DMS53 (cell line): ENCODE results near the gene JUN.
"Not testable (repeated sequence)": the region's sequence is repeated elsewhere in the genome, so short reads cannot be mapped to it uniquely, and the experiment has no call there.

Source experiments
- DNase-seq: peaks from one replicate; lab custom pipeline; 2025; lab: John Stamatoyannopoulos, UW

The JUN gene

GRCh38 chr1:58808077-58808476 is 24.2 kb upstream of the JUN start:
- DNase-seq: no peak

GRCh38 chr1:58805716-58806571 is 22.1 kb upstream of the JUN start:
- DNase-seq: peak; percentile 96

GRCh38 chr1:58804853-58805565 is 21.2 kb upstream of the JUN start:
- peak; percentile 90 for DNase-seq

- DNase-seq: no peak
Observed at GRCh38 chr1:58803858-58804257, 20.0 kb upstream of the JUN start.

DNA sequence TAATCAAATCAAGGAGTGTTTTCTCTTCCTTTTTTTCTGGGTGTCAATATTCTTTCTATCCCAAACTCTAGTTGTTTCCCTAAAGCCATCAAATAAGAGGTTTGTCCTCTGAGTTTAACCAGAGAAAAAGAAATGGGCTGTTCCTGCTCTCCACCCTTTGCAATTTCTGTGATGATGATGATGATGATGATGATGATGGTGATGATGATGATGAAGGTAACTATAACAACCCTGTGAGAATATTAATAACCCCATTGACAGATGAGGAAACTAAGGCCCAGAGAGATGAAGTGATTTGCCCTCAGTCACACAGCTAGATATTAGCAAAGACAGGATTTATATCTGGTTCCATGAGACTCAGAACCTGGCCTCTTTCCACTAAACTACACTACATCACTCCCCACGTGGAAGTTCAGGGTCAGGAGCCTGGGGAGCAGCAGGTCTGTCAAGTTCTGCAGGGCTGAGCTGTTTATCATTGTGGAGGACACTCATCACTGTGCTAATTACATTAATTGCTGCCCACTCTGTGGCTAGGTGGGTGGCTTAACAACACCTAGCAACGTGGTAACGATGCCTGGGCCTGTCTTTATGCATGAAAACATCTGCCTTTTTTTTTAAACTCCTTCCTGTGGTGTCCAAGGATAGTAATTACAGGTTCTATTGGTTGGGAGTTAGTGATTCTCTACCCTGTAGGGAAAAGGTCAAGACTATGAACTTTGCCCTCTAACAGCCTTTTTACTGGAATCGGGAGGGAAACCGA is 19.0 kb upstream of the JUN start:
- DNase-seq: peak; percentile 41

GRCh38 chr1:58801286-58801685 is 17.4 kb upstream of the JUN start:
- DNase-seq: not testable (repeated sequence)

DNA sequence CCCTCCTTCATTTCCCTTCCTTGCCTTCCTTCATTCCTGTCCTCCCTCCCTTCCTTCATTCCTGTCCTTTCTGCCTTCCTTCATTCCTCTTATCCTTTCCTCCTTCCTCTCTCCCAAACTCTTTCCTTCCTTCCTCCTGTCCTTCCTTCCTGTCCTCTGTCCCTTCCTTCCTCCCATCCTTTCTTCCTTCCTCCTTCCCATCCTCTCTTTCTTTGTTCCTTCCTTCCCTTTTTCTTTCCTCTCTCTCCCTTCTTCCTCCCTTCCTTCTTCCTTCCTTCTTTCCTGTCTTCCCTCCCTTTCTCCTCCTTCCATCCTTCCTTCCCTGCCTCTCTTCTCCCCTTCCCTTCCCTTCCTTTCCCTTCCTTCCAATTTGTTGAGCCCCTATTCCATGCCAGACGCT is 15.8 kb upstream of the JUN start:
- DNase-seq: no peak

- DNase-seq: no peak
Observed at GRCh38 chr1:58798910-58799442, 15.1 kb upstream of the JUN start.

- DNase-seq: no peak
Observed at GRCh38 chr1:58796416-58796815, 12.6 kb upstream of the JUN start.

DNA sequence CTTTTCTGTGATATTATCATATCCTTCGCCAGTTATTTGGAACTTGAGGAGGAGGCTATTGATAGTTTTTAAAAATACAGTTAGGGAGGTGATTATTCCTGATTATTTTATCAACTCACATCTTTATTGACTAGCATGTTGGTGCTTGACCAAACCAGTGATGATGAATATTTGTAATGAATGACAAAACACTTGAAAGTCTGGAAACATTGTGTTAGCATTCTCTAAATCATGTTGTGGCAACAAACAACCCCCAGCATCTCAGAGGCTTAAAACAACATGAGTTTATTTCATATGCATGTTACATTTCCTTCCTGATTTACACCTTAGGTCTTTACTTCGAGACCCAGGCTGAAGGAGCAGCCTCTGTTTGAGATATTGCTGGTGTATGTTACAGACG is 10.7 kb upstream of the JUN start:
- no peak for DNase-seq

DNA sequence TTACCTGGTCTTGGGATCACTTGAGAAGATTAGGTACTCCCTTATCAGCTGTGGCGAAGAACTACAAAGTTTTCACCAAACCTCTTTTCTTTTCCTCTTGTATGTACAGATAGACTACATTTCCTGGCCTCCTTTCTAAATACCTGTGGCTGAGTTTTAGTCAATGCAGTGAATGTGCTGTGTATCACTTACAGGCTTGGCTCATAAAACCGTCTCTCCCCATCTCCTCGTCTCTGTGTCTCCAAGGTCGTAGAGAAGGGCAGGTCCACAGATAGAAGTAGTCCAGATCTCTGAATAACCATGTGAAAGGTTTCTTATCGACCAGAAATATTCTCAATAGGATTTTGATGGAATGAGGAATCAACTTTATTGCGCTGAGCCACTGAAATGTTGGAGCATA is 9.0 kb upstream of the JUN start:
- DNase-seq: no peak

DNA sequence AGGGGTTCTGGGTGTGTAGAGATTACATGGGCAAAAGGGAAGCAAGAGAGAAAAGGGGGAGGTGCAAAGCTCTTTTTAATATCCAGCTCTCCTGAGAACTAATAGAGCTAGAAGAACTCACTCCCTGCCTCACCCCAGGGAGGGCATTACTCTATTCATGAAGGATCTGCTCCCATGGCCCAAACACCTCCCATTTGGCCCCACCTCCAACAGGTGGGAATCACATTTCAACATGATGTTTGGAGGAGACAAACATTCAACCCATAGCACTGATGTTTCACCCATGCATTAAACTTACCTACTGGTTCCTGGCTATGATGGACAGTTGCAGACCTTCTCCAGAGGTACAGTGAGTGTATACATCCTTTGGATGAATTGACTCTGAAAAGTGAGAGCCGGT is 7.3 kb upstream of the JUN start:
- DNase-seq: no peak

DNA sequence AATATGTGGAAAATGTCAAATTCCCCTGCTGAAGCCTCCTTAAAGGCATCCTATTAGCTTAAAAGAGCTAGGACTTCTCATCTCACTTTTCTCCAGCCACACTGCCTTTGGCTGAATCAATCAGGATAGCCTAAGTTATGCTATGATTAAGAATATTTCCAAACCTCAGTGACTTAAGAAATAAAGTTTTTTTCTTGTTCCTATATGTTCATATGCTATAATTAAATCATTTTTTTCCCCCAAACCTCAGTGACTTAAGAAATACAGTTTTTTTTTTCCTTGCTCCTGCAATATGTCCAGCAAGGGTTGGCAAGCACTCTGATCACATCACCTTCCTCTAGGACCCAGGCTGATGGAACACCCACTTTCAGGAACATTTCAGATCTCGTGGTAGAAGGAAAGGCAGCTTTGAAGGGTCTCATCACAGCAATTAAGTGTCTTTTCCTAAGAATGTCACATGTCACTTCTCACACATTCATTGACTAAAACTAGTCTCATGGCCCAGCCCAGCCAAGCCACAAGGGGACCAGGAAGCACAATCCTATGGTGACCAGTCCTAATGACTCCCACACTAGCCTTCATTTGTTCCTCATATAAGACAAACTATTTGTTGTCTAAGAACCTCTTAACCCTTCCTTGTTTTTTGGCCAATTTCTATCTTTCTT is 6.3 kb upstream of the JUN start:
- no peak for DNase-seq

DNA sequence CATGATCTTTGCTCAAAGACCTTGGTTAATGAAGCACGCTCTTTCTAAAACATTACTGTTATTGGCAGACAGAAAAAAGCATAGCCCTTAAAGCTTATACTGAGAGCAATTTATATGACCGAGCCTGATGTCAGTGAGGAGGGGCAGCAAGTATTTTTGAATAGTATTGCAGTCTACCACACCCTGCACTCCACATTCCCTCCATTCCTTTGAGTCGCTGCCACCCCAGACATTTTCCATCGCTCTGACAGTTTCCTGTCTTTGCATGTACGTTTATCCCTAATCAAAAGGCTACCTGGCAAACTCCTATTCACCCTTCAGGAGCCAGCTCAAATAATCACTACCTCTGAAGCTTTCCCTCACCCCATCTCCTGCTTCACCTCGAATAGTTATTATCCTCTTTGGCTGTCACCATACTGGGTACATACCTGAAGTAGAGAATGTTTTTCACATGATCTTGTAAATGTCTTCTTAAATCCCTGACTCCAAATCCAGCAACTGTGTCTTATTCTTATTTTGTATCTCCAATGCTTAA is 5.5 kb upstream of the JUN start:
- DNase-seq: no peak

DNA sequence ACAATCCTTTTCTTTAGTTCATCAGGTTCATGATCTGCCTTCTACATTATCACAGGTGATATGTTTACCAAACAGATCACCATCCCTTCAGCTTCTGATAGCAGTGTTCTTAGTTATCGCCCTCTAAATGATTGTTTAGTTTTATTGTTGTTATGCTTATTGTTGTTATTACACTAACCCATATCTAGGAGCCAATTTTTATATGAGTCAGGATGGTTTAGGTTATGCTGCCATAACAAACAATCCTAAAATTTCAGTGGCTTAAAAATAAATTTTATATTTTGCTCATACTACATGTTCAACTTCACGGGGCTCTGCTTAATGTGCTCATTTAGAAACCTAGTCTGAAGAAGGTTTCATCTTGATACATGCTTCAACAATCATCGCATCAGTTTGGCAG is 4.4 kb upstream of the JUN start:
- DNase-seq: no peak

GRCh38 chr1:58786927-58787245 is 3.0 kb upstream of the JUN start:
- DNase-seq: no peak

- no peak for DNase-seq
Observed at GRCh38 chr1:58786184-58786926, 2.5 kb upstream of the JUN start.

DNA sequence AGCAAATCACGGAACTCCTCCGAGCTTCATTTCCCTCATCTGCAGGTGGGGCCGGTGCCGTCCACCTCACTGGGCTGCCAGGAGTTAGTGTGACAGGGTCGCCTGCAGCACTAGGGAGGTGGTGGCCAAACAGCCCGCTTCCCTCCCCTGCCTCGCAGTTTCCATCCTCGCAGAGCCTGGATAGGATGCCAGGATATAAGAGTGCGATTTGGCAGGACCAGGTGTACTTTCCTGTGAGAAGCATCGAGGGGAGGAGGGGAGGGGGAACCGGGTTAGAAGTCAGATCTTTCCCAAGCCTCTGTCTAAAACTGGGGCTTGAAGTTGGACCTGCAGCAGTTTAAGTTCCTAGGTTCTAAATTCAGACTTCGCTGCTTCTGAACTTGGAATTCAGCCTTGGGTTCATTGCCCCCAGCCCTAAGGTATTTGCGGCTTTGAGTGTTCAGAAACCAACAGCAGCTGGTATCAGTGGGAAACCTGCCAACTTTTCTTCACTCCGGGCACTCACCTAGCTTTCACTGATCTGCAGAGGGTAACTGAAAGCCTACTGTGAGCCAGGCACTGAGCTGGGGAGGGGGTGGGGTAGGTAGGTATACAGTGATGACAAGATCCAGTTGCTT is 1.7 kb upstream of the JUN start:
- DNase-seq: peak; percentile 98

- DNase-seq: peak; percentile 99
Observed at GRCh38 chr1:58784758-58785441, 1.1 kb upstream of the JUN start.
